Measurements from ENCODE around the gene CDH20. TPM values are rescaled to one million over a fixed set of nuclear protein-coding genes. Genes with fewer than 3 reads are reported as not detected.
A peak's percentile ranks its signal among the peaks of the same experiment; 100 is the strongest.

The CDH20 gene
- total and polyA plus RNA-seq, 2 of the 4 experiments (the other 2 are of a cell fraction): not detected

DNA sequence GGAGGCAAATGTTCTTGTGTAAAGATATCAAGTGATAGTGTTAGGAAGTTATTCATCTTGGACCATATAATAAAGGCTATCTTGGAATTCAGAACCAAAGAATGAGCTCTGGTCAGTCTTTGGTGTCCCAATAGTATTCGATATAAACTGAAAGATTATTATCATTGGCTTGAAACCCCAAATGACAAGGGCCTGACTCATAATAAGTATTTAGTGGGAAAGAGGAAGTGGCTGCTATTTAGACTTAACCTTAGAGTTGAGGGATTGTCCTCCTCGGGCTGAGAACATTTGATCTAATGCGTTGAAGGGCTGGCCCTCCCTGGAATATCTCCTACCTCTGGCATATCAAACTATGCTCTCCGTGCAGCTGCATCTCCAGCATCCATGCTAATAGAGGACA is 67.5 kb downstream of the CDH20 start:
- dilution Hi-C loops (cut with HindIII; ENCODE audit: low sequenced_read_pairs, unreplicated experiment): no loop called here
- H3K79me1 ChIP-seq (ENCODE audit: low read depth in 1 of 2, low read length in 2 of 2): no peaks in the 10 kb centered on the region
- no peaks in the 10 kb centered on the region for H3K9me3 ChIP-seq (ENCODE audit: control insufficient read depth, insufficient read depth, low read length)
- H4K20me1 ChIP-seq (ENCODE audit: insufficient read depth, low read length): no peaks in the 10 kb centered on the region
- intact Hi-C loops (cut with micrococcal nuclease): no loop called here
- TF ChIP-seq CEBPB (IDR thresholded peaks at IDR 0.05; ENCODE audit: low read depth, low read length) (peak; percentile 18; the same call in 1 of the 2 replicates), POLR2A (IDR thresholded peaks at IDR 0.05; ENCODE audit: low read depth, low read length) (no peak)
- H2BK120ac ChIP-seq (ENCODE audit: low read depth, low read length): no peak overlapping the region; the same call in 1 of the 2 replicates
- ATAC-seq (ENCODE audit: low read depth) (peak; percentile 32; the same call in 1 of the 2 replicates), DNase-seq (peak; percentile 75)
- no peak overlapping the region for H4K8ac ChIP-seq (ENCODE audit: low read depth in 2 of 2, low read length in 2 of 2)
- H2BK20ac ChIP-seq (ENCODE audit: low read depth, low read length): no peak overlapping the region; the same call in 1 of the 2 replicates
- no peak overlapping the region for H3K23ac ChIP-seq (ENCODE audit: low read depth, low read length)
- no peaks in the 10 kb centered on the region for H3K36me3 ChIP-seq (ENCODE audit: control insufficient read depth, insufficient read depth, low read length)
- no TSS peak for BruUV-seq (replicated peaks)
- H3K4ac ChIP-seq (ENCODE audit: low read depth, low read length): no peak overlapping the region
- H2AFZ ChIP-seq (replicated peaks; ENCODE audit: low read length, poor library complexity): no peak overlapping the region
- H2BK5ac ChIP-seq (ENCODE audit: low read depth, low read length, poor library complexity, severe bottlenecking): no peak overlapping the region
- no peak overlapping the region for H2AK5ac ChIP-seq (ENCODE audit: low read depth, low read length)
- no peak overlapping the region for H4K5ac ChIP-seq (ENCODE audit: low read depth, low read length)
- H3K9ac ChIP-seq (ENCODE audit: low read depth, low read length): no peak overlapping the region
- H3K4me3 ChIP-seq (ENCODE audit: insufficient read depth, low read depth, low read length): no peak overlapping the region
- in situ Hi-C loops (cut with MboI; ENCODE audit: low sequenced_read_pairs): no loop called here
- no peak overlapping the region for H4K91ac ChIP-seq (ENCODE audit: insufficient read depth, low read depth, low read length)
- no peak overlapping the region for H2AK9ac ChIP-seq (replicated peaks; ENCODE audit: low read depth, low read length, poor library complexity)
- CTCF ChIA-PET: no interaction called here
- H3K27me3 ChIP-seq (ENCODE audit: control insufficient read depth, insufficient read depth, low read length): no peaks in the 10 kb centered on the region
- no peak overlapping the region for H3K27ac ChIP-seq (ENCODE audit: insufficient read depth, low read length)
- H3K9me1 ChIP-seq (ENCODE audit: insufficient read depth, low read length): no peaks in the 10 kb centered on the region; the same call in 1 of the 2 replicates
- H2BK15ac ChIP-seq (ENCODE audit: low read depth, low read length): no peak overlapping the region
- WGBS, 2 experiments (ENCODE audit: extremely low coverage in 2 of 2, insufficient read length in 1 of 2): 0% methylated on average over 1 of the region's 4 CpGs; no CpG with 5 or more reads in 1 of the 2 experiments
- H3K14ac ChIP-seq (replicated peaks; ENCODE audit: low read depth, low read length): no peak overlapping the region
- POLR2A ChIA-PET (ENCODE audit: unreplicated experiment): no interaction called here
- peaks cover 3% of the 10 kb centered on the region; the same call in 1 of the 2 replicates for H3K4me1 ChIP-seq (ENCODE audit: control insufficient read depth, insufficient read depth, low read length)
- no peak overlapping the region for H3K56ac ChIP-seq (ENCODE audit: extremely low read depth, insufficient read depth, low read length)
- H3K18ac ChIP-seq (ENCODE audit: low read depth, low read length): no peak overlapping the region
- no peak overlapping the region; the same call in 1 of the 2 replicates for H3K4me2 ChIP-seq (ENCODE audit: low read depth, low read length)
